Measurements from ENCODE around the gene PGLYRP4. TPM values are rescaled to one million over a fixed set of nuclear protein-coding genes. Genes with fewer than 3 reads are reported as not detected.

Gene PGLYRP4, protein sequence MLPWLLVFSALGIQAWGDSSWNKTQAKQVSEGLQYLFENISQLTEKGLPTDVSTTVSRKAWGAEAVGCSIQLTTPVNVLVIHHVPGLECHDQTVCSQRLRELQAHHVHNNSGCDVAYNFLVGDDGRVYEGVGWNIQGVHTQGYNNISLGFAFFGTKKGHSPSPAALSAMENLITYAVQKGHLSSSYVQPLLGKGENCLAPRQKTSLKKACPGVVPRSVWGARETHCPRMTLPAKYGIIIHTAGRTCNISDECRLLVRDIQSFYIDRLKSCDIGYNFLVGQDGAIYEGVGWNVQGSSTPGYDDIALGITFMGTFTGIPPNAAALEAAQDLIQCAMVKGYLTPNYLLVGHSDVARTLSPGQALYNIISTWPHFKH
- total RNA-seq, result not detected

DNA sequence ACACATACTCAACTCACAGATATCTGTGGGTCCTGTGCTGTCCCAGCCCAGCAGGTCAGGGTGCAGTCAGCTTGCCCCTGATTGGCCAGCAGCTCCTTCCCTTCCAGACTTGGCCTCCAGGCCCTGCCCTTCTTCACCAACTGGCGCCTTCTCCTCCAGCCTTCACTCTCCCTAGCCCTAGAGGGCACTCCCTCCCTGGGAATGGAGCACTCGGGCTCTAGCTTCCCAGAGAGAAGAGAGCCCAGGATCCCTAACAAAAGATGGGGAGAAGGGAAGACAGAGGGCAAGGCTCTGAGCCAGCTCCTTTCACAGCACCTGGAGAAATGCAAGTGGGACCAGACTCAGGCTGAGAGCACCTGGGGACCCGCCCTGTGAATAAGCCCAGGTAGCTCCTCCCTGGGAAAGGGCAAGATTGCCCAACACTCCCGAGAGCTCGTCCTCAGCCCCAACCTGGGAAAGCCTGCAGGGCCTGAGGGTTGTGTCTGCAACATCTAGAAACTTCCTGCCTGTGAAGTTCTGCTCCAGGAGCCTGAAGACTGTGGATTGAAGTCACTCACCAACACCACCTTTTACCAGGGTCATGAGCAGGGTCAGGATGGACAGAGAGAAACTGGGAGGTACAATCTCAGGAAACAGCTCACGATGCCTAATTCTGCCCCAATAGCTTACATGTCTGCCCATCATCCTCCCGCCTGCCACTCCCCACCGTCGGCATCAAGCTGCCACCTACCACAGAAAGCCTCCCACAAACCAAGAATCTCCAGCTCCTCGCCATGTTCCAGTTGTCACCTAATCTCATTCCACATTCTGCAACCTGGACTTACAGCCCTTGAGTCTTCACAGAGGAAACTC, at the start of gene PGLYRP4:
Gene PGLYRP4 (minus strand): TSS at position 331 of the 852 bp plus-strand sequence. CDS start 909 bp downstream, outside the sequence.

DNA sequence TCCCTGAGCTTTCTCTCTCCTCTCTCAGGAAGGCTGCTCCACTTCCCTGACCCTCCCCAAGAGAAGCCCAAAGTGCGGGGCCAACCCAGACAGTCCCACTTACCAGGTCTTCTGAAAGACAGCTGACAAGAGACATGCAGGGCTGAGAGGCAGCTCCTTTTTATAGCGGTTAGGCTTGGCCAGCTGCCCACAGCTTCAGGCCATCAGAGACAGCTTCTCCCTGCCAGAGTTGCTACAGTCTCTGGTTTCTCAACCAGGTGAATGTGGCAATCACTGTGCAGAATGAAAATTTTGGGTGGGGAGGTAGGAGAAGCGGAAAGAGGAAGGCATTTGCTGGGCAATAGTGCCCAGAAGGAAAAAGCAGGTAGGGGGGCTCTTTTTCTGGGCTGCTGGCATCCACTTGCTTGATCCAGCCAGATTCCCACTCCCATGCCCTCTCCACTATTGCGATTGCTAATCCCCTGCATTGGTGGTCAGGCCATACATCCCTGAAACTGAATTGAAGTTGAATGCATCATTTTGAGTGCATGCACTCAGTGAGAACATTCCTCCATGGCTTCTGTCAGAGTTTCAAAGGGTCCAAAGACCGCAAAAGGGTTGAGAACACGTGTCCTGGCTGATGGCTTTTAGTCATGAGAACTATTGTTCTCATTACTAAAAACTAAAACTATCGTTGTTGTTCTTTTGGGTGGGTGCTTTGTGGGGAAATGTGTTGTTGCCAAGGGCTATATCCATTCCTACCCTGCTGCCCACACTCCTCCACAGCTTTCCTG, 42.5 kb upstream of the PGLYRP4 start, which contains the start of gene S100A8:
Gene S100A8 (minus strand): TSS at position 136 of the 773 bp plus-strand sequence. CDS start 538 bp downstream, outside the sequence.

DNA sequence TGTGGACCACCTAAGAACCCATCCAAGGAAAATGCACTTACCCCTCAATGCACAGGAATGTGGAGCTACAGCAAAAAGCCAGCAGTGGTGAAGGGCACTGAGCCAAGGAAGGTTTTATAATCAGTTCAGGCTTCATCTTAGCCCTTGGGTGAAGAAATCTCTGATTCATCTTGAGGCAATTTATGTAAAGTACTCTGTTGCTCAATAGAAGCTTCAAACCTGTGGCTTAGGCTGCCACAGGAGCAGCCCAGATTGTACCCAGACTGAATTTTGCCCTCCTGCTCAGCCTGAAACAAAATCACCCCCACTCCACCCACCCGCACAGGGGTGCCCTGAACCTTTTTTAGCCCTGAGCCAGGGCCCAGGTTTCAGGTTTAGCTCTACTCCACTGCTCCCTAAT, 26.9 kb upstream of the PGLYRP4 start, which contains the start of gene S100A12:
Gene S100A12 (minus strand): TSS at position 111 of the 400 bp plus-strand sequence. CDS start 1,029 bp downstream, outside the sequence.

DNA sequence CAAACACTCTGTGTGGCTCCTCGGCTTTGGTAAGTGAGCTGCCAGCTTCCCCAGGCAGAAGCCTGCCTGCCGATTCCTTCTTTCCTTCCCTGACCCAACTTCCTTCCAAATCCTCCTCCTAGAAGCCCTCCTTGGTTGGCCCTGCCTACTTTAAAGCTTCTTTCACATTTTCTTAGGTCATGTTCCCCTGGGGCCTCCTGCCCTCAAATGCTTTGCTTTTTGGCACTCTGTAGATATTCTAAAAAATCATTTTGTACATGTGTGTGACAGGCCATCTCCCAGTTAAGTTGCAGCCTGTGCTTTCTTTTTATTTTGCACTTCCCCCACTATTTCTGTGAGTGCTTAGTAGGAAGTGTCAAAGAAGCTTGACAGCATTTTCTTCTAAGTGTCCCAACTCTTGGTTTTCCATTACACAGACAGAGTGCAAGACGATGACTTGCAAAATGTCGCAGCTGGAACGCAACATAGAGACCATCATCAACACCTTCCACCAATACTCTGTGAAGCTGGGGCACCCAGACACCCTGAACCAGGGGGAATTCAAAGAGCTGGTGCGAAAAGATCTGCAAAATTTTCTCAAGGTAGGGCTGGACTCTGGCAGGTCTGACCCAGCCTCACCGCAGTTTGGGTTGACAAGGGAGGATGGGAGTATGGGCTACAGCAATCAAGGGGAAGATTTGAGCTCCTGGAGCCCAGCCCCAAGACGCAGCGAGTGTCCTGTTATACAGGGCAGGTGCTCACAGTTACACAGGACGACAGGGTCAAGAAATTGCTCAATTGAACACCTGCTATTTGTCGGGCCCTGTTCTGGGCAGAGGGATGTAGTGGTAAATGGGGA, 9.4 kb upstream of the PGLYRP4 start, which contains the start of gene S100A9:
Gene S100A9 (plus strand): TSS at position 2 of the 838 bp plus-strand sequence. CDS start 430 bp downstream, at position 432.

DNA sequence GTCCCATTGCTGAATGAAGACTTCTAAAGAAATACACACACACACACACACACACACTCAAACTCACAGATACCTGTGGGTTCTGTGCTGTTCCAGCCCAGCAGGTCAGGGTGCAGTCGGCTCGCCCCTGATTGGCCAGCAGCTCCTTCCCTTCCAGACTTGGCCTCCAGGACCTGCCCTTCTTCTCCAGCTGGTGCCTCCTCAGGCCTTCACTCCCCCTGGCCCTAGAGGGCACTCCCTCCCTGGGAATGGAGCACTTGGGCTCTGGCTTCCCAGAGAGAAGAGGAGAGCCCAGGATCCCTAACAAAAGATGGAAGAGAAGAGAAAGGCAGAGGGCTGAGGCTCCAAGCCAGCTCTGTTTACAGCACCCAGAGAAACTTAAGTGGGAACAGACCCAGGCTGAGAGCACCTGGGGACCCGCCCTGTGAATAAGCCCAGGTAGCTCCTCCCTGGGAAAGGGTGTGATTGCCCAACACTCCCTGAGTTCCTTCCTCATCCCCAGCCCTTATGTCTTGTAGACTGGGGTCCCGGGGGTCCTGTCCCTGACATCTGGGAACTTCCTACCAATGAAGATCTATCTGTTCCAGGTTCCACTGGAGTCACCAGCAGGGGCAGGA, 36.0 kb downstream of the PGLYRP4 start, which contains the start of gene PGLYRP3:
Gene PGLYRP3 (minus strand): TSS at position 383 of the 617 bp plus-strand sequence. CDS start 2,287 bp downstream, outside the sequence.

Other genes starting within 250 kb of the PGLYRP4 start
- not detected for gene SPRR2F, start 235.3 kb downstream of the PGLYRP4 start, total RNA-seq
- not detected for gene SPRR2G, start 198.0 kb downstream of the PGLYRP4 start, total RNA-seq
- gene LELP1, start 145.4 kb downstream of the PGLYRP4 start, total RNA-seq, result not detected
- not detected for gene PRR9, start 131.3 kb downstream of the PGLYRP4 start, total RNA-seq
- gene LORICRIN, start 89.2 kb downstream of the PGLYRP4 start, total RNA-seq, result not detected
- gene PGLYRP3, start 35.9 kb downstream of the PGLYRP4 start, total RNA-seq, result not detected
- gene S100A9, start 9.0 kb upstream of the PGLYRP4 start, total RNA-seq, result not detected
- gene S100A12, start 26.8 kb upstream of the PGLYRP4 start, total RNA-seq, result not detected
- gene S100A8, start 42.2 kb upstream of the PGLYRP4 start, total RNA-seq, result not detected
- gene S100A7A, start 67.7 kb upstream of the PGLYRP4 start, total RNA-seq, result not detected
- not detected for gene S100A7, start 111.8 kb upstream of the PGLYRP4 start, total RNA-seq
- gene S100A6, start 187.2 kb upstream of the PGLYRP4 start, total RNA-seq, result 100 to 1,000 TPM; 451 to 469 TPM
- gene S100A5, start 192.1 kb upstream of the PGLYRP4 start, total RNA-seq, result 1 to 10 TPM; 3.8 to 4.6 TPM
- 100 to 1,000 TPM; 603 to 650 TPM for gene S100A4, start 197.0 kb upstream of the PGLYRP4 start, total RNA-seq
- gene S100A3, start 200.4 kb upstream of the PGLYRP4 start, total RNA-seq, result not detected
- under 1 TPM; 0.33 to 0.60 TPM for gene S100A2, start 217.0 kb upstream of the PGLYRP4 start, total RNA-seq

All from activated naive CD4-positive, alpha-beta T cell treated with anti-CD3 and anti-CD28 coated beads, Interleukin-2, amount 10 ng/mL, durations not matched to agents 5 hours and 36 hours (primary cell).